ENCODE measurements around the gene POC1B.
A peak's percentile ranks its signal among the peaks of the same experiment; 100 is the strongest.
"Not testable (repeated sequence)": the region's sequence is repeated elsewhere in the genome, so short reads cannot be mapped to it uniquely, and the experiment has no call there.

The POC1B gene

GRCh38 chr12:89461649-89462612, 63.9 kb downstream of the POC1B start:
- peak in 1 of 2 donors; percentile 74 for DNase-seq

DNA sequence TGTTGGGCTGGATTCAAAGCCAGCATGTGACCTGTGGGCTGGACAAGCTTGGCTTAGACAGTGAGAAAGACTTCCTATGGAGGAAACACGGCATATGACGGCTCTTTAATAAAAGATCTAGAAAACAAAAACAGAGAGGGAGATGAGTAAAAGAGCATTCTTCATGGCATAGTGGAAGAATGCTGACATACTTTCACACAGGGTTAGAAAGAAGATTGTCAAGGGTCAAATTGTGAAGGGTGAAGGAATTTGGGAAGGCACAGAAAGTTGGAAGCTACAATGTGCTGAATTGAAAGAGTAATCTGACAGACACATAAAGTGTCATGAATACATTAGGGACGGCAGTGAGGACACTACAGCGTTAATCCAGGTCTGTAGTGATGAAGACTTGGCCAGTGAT, 64.7 kb downstream of the POC1B start:
- DNase-seq = no peak

DNA sequence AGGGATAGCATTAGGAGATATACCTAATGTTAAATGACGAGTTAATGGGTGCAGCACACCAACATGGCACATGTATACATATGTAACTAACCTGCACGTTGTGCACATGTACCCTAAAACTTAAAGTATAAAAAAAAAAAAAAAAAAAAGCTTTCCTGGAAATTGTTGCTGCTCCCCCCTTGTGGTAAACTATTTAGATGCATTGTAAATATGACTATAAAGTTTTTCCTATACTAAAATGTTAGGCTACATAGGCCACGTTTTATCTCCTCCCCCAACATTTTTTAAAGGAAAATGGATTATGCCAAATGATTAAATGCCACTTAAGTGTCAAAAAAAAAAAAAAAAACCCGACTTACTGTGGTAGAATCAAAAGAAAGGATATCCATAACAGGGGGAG, 66.6 kb downstream of the POC1B start:
- not testable (repeated sequence) for DNase-seq

GRCh38 chr12:89456565-89456964, 69.3 kb downstream of the POC1B start:
- DNase-seq = no peak

- no peak for DNase-seq
These were observed 71.6 kb downstream of the POC1B start for GRCh38 chr12:89454080-89454848.

DNA sequence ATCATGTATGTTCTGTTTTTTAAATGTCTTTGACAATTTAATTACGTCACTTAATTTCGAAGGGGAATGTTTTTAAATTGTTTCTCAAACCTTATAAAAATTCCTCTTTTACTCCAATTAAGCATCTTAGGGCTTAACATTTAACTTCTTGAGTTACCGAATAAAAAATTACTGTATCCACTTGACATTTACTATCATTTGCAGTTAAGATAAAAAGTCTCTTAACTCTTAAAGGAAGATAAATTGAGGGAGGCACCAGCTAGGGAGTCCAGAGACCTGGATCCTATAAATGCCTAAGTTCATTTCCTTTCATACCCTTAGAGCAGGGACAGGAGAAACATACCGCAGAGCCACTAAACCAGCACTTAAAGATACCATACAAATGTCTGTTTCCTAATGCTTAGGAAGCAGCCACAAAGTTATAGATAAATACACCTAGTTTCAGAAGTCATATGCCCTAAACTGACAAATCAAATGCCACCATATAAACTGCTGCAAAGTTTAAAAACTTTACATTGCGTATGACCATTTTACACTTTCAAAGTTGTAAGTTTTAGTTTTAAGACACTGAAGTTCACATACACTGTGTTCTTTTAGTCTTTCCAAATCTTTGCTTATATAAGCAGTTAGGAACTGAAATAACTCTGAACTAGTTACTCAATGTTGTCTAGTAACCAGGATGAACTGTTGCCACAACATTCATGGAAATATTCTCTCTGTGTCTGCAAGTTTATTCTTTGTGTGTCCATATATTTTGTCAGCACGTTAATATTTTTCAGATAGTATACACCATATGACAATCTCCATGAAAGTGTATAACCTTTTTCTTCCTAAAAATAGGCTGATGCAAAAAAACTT, 72.5 kb downstream of the POC1B start:
- DNase-seq = no peak

DNA sequence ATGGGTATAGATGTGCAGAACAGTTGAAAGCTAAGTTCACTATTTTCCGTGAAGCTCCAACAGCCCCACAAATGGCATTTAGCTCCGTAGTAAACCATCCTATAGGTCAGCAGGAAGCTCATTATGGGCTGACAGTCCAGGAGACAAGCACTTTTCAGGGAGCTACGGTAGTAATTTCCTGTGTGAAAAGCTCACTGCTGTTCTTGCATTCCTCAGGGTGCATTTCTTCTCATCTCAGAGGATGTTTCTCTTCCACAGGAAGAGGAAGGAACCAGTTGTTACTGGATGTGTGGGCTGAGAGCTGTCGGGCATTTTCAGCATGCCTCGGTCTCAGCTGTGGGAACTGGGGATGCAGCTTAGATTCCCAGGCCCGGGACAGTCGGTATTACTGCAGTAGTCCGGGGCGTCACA, 74.0 kb downstream of the POC1B start:
- no peak for DNase-seq

DNA sequence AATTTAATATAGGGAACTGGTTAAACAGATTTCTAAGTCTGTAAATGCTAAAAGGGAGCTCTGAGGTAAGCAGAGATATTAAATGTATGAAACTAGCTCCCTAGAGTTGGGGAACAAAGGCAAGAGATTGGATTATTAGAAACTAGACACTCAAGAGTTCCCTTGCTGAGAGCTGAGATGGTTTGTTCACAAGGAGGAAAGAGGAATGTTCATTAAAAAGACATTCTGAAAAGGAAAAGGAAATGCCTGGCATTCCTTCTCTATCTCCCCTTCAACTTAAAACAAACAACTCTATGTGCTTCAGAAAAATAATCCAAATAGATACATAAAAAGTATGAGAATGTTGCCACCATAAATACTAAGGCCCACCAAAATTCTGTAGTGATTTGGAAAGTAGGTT, 74.9 kb downstream of the POC1B start:
- DNase-seq = no peak

- no peak for DNase-seq
These were observed 76.9 kb downstream of the POC1B start for GRCh38 chr12:89448951-89449371.

- DNase-seq = no peak
These were observed 77.3 kb downstream of the POC1B start for GRCh38 chr12:89448526-89448925.

GRCh38 chr12:89439941-89440340, 85.9 kb downstream of the POC1B start:
- DNase-seq = no peak

GRCh38 chr12:89437231-89437630, 88.6 kb downstream of the POC1B start:
- DNase-seq = no peak

- no peak for DNase-seq
These were observed 89.8 kb downstream of the POC1B start for GRCh38 chr12:89436062-89436461.

DNA sequence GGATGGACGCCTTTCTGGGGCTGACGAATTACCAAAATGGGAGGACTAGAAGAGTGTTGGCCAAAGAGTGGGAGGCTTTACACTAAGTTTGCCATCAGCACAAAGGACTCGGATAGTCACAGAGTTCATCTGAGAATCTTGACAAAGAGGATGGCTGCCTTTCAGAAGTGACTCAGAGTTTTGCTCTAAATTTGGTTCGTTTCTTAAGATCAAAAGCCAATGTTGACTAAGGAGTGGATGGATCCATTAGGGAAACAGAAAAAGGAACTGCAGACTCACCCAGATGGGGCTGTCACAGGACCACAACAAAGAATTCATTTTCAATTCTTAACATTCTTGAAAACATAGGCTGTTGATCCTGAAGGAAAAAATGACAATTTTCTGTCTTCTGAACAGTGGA, 92.2 kb downstream of the POC1B start:
- no peak for DNase-seq

DNA sequence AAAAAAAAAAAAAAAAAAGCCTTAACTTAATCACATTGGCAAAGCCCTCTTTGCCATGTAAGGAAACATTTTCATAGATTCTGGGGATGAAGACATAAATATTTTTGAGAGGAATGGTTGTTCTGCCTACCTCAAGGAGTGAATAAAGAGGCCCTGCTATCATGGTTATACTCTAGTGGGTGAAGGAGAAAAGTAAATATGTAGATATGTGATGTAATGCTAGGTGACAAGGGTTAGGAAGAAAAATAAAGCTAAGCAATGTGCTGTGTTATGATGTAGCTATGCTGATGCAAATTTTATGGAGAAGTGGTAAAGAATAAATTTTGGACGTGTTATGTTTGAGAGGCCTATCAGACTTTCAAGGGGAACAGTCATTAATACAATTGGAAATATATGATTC, 93.5 kb downstream of the POC1B start:
- no peak for DNase-seq

GRCh38 chr12:89429528-89429927, 96.3 kb downstream of the POC1B start:
- DNase-seq = no peak

GRCh38 chr12:89427508-89428156, 98.2 kb downstream of the POC1B start:
- peak; percentile 7 to 33 for DNase-seq

DNA sequence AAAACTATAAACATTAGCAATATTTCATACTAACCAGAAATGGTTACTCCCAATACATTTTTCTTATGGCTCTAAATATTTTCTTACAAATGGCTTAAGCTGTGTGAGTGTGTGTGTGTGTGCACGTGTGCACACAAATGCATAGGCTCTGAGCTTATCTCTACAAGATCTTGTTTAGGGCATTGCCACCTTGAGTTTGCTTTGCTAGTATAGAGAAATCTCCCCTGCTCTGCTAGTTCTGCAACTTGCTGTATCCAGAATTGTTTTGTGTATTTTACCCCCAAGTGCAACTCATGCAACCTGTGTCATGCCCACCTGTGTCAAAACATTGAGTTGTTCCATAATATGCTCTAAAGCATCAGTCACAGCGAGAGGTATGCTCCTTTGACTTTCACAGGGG, 101.0 kb downstream of the POC1B start:
- DNase-seq = no peak

DNA sequence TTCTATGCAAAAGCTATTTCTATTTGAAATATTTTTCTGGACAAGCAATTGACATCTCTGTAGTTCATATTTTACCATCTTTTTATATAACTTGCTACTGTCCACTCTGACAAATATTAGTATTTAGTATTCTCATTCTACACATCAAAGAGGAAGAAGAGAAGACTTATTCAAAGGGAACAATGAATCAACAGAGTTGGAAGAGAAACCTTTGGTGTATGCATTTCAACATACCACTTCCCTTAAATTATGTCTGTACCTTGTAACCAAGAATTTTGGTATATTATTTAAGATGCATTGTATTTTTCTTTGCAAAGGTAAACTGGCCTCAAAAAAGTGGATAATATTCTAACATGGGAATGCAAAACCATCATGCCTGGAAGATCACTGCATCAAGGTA, 101.5 kb downstream of the POC1B start:
- DNase-seq = no peak

DNA sequence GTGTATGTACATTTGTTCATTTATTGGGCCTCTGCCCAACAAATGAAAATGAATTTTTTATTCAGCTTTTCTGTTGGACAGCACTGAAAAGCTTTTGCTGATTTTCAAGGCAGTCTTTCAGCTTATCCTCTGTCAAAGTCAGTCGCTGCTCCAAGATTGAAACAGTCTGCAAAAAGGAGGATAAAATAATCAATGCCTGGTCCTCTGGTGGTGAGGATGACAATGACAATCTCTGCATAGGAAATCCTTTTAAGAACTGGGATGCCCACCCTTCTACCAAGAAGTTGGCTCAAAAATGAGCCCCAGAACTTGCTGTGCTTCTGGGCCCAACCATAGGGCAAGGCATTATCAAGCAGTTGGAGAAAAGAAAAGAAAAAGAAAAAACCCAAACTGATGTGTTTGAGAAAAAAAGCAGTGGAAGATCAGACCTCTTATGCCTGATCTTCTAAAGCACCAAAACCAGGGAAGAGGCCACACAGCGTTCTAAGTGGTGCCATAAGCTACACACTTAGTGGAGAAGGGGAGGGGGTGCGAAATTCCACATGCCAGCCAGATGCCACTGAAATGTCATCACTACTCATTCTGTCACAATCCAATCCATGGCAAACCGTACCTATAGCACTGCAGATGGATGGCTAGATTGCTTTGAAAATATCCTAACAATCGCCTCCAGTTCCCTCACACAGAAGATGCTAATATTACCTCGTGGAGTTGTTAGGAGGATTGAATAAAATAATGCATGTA, 104.6 kb downstream of the POC1B start:
- no peak for DNase-seq

- DNase-seq = no peak
These were observed 107.5 kb downstream of the POC1B start for GRCh38 chr12:89418228-89418910.

Data from CD4-positive, alpha-beta T cell treated with Interferon alpha-2 for 1 hour (primary cell).